Bronchial epithelial cell (primary cell): ENCODE measurements around the gene AP5Z1. TPM values are rescaled to one million over a fixed set of nuclear protein-coding genes. Genes with fewer than 3 reads are reported as not detected.

Experiments used
- DNase-seq: peaks from one replicate; pipeline ENCODE4 v3.0.0-alpha.2; 2010; ENCODE audit warnings: low read depth
- FAIRE-seq: peaks from 2 replicates; lab custom pipeline; 2011; peaks lifted over from hg19 to GRCh38; lab: Jason Lieb, UNC
- H3K27me3 ChIP-seq: 2 replicates; pipeline ENCODE4 v1.5.1; 2011; ENCODE audit warnings: low read length; ENCODE audit not compliant: control insufficient read depth, insufficient read depth
- H3K36me3 ChIP-seq: 2 replicates; pipeline ENCODE4 v1.5.1; 2011; ENCODE audit warnings: low read length; ENCODE audit not compliant: control insufficient read depth, insufficient read depth
- H3K4me3 ChIP-seq: 2 replicates; pipeline ENCODE4 v1.5.1; 2011; ENCODE audit warnings: mild to moderate bottlenecking, low read depth, low read length, control low read depth
- total RNA-seq: library from RNA; depleted of rRNA; stranded (reverse); fragments of >200 nt; gene quantifications from 2 replicates; pipeline ENCODE4 v1.2.1, GENCODE V29; 2014
- TF ChIP-seq, protein P1 (sequence below): IDR thresholded peaks from 2 replicates; pipeline ENCODE4 v1.5.1; 2011; ENCODE audit warnings: mild to moderate bottlenecking, moderate library complexity, low read length, control low read depth, inconsistent platforms; ENCODE audit not compliant: insufficient read depth, severe bottlenecking

Gene AP5Z1
- total RNA-seq, 1 donor from 2014 or later, result 24.5 TPM

- FAIRE-seq (no peak), DNase-seq (no peak)
- TF ChIP-seq, protein P1, sequence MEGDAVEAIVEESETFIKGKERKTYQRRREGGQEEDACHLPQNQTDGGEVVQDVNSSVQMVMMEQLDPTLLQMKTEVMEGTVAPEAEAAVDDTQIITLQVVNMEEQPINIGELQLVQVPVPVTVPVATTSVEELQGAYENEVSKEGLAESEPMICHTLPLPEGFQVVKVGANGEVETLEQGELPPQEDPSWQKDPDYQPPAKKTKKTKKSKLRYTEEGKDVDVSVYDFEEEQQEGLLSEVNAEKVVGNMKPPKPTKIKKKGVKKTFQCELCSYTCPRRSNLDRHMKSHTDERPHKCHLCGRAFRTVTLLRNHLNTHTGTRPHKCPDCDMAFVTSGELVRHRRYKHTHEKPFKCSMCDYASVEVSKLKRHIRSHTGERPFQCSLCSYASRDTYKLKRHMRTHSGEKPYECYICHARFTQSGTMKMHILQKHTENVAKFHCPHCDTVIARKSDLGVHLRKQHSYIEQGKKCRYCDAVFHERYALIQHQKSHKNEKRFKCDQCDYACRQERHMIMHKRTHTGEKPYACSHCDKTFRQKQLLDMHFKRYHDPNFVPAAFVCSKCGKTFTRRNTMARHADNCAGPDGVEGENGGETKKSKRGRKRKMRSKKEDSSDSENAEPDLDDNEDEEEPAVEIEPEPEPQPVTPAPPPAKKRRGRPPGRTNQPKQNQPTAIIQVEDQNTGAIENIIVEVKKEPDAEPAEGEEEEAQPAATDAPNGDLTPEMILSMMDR, result no peak
- H3K27me3 ChIP-seq, result no peaks in the 10 kb centered on the region
- H3K4me3 ChIP-seq, result no peak overlapping the region
- H3K36me3 ChIP-seq, result peaks cover 25% of the 10 kb centered on the region
Observed at GRCh38 chr7:4789194-4790077, 14.0 kb downstream of the AP5Z1 start.

- TF ChIP-seq, protein P1, result no peak
- peaks cover 21% of the 10 kb centered on the region for H3K36me3 ChIP-seq
- no peak overlapping the region for H3K4me3 ChIP-seq
Observed at GRCh38 chr7:4790078-4790465, 14.6 kb downstream of the AP5Z1 start.

DNA sequence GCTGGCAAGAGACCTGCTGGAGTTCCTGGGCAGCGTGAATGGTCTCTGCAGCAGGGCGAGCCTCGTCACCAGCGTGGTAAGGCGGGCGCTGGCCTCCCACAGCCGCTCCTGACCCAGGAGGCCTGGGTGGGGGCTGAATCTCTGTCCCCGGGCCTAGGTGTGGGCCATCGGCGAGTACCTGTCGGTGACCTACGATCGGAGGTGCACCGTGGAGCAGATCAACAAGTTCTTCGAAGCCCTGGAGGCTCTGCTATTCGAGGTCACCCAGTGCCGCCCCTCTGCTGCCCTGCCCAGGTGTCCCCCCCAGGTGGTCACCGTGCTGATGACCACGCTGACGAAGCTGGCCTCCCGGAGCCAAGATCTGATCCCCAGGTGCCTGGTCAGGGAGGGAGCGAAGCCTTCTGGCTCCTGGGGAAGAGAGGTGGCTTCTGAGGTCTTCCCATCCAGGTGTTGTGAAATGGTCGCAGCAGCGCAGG is 15.1 kb downstream of the AP5Z1 start:
- FAIRE-seq (no peak), DNase-seq (no peak)
- TF ChIP-seq, protein P1, result no peak
- Histone ChIP-seq H3K36me3 (peaks cover 16% of the 10 kb centered on the region), H3K27me3 (no peaks in the 10 kb centered on the region), H3K4me3 (no peak overlapping the region)

More at GRCh38 chr7:4790078-4790465, 14.6 kb downstream of the AP5Z1 start:
- FAIRE-seq (no peak), DNase-seq (no peak)
- H3K27me3 ChIP-seq, result no peaks in the 10 kb centered on the region

- no peak for FAIRE-seq
- no peaks in the 10 kb centered on the region for H3K27me3 ChIP-seq
- TF ChIP-seq, protein P1, result no peak
- peaks cover 13% of the 10 kb centered on the region for H3K36me3 ChIP-seq
- DNase-seq, result no peak
- H3K4me3 ChIP-seq, result no peak overlapping the region
Observed at GRCh38 chr7:4791101-4791737, 15.8 kb downstream of the AP5Z1 start.

- DNase-seq, result peak; percentile 4
- H3K4me3 ChIP-seq, result peak overlapping the region; percentile 10
- peaks cover 12% of the 10 kb centered on the region for H3K36me3 ChIP-seq
- TF ChIP-seq, protein P1, result peak; percentile 65
- no peaks in the 10 kb centered on the region for H3K27me3 ChIP-seq
- no peak for FAIRE-seq
Observed at GRCh38 chr7:4791738-4792536, 16.5 kb downstream of the AP5Z1 start.
